MM.1S (cell line): ENCODE results near the gene CDS2.

Experiments used
- DNase-seq: peaks from one replicate; pipeline ENCODE4 v3.0.0-alpha.2; 2015
- H2AFZ ChIP-seq: fragments of 300-600 bp; sonication (generic); 2 replicates; pipeline ENCODE4 v1.6.0; 2016; ENCODE audit warnings: antibody characterized with exemption, low read length
- H3F3A ChIP-seq: fragments of 300-600 bp; sonication (generic); 2 replicates; pipeline ENCODE4 v1.6.1; 2016; ENCODE audit warnings: mild to moderate bottlenecking, antibody characterized with exemption, low read length, moderate library complexity, mixed read lengths; ENCODE audit not compliant: insufficient read depth
- H3K27ac ChIP-seq: fragments of 300-600 bp; sonication (generic); 2 replicates; pipeline ENCODE4 v1.5.1; 2016; ENCODE audit warnings: mild to moderate bottlenecking, low read length
- H3K27me3 ChIP-seq: fragments of 300-600 bp; sonication (generic); replicated peaks from 2 replicates; pipeline ENCODE4 v1.6.0; 2016; ENCODE audit warnings: low read length; ENCODE audit not compliant: insufficient read depth
- H3K36me3 ChIP-seq: fragments of 300-600 bp; sonication (generic); replicated peaks from 2 replicates; pipeline ENCODE4 v1.6.1; 2016; ENCODE audit warnings: mild to moderate bottlenecking, low read length, mixed read lengths; ENCODE audit not compliant: insufficient read depth
- H3K4me1 ChIP-seq: fragments of 300-600 bp; sonication (generic); 2 replicates; pipeline ENCODE4 v1.6.1; 2016; ENCODE audit warnings: low read length, mixed read lengths
- H3K4me2 ChIP-seq: fragments of 300-600 bp; sonication (generic); 2 replicates; pipeline ENCODE4 v1.6.0; 2016; ENCODE audit warnings: low read depth, low read length
- H3K4me3 ChIP-seq: fragments of 300-600 bp; sonication (generic); 2 replicates; pipeline ENCODE4 v1.5.1; 2016; ENCODE audit warnings: low read length, mixed read lengths
- H3K79me2 ChIP-seq: fragments of 300-600 bp; sonication (generic); 2 replicates; pipeline ENCODE4 v1.6.1; 2016; ENCODE audit warnings: mixed run types, low read length, mixed read lengths
- H3K9ac ChIP-seq: fragments of 300-600 bp; sonication (generic); 2 replicates; pipeline ENCODE4 v1.6.1; 2016; ENCODE audit warnings: low read length, mixed read lengths
- H3K9me2 ChIP-seq: fragments of 300-600 bp; sonication (generic); replicated peaks from 2 replicates; pipeline ENCODE4 v1.6.1; 2016; ENCODE audit warnings: mild to moderate bottlenecking, low read length, mixed read lengths; ENCODE audit not compliant: insufficient read depth
- H3K9me3 ChIP-seq: fragments of 300-600 bp; sonication (generic); replicated peaks from 2 replicates; pipeline ENCODE4 v1.6.1; 2016; ENCODE audit warnings: mild to moderate bottlenecking, low read length, mixed read lengths; ENCODE audit not compliant: insufficient read depth
- H4K20me1 ChIP-seq: fragments of 300-600 bp; sonication (generic); 2 replicates; pipeline ENCODE4 v1.6.1; 2016; ENCODE audit warnings: mild to moderate bottlenecking, low read length, moderate library complexity, mixed read lengths; ENCODE audit not compliant: insufficient read depth
- CTCF ChIP-seq: fragments of 300-600 bp; sonication (generic); IDR thresholded peaks from 2 replicates; pipeline ENCODE4 v1.5.1; 2016; ENCODE audit warnings: antibody characterized with exemption, low read length, mixed read lengths
- EZH2 ChIP-seq: fragments of 300-600 bp; sonication (generic); optimal IDR thresholded peaks from 2 replicates; pipeline ENCODE3; 2017; ENCODE audit warnings: low read depth, mild to moderate bottlenecking, antibody characterized with exemption, low read length, mixed read lengths
- EZH2phosphoT487 ChIP-seq: fragments of 300-600 bp; sonication (generic); IDR thresholded peaks from 2 replicates; pipeline ENCODE4 v1.6.1; 2018; ENCODE audit warnings: antibody characterized with exemption, low read length

The CDS2 gene

GRCh38 chr20:5113615-5113986, 13.2 kb upstream of the CDS2 start:
- Histone ChIP-seq H3K4me2 (peak overlapping the region; percentile 91), H3K27ac (peak overlapping the region; percentile 90), H4K20me1 (peaks cover 15% of the 10 kb centered on the region), H3K9me3 (no peaks in the 10 kb centered on the region), H3F3A (peaks cover 62% of the 10 kb centered on the region), H2AFZ (peak overlapping the region; percentile 63), H3K4me1 (peaks cover 39% of the 10 kb centered on the region), H3K9me2 (no peaks in the 10 kb centered on the region), H3K36me3 (peaks cover 9% of the 10 kb centered on the region; the same call in 1 of the 2 replicates), H3K9ac (peak overlapping the region; percentile 78), H3K27me3 (no peaks in the 10 kb centered on the region), H3K4me3 (peak overlapping the region; percentile 83), H3K79me2 (peaks cover 59% of the 10 kb centered on the region)
- TF ChIP-seq EZH2phosphoT487: no peak
- no peak for TF ChIP-seq EZH2
- no peak for TF ChIP-seq CTCF
- no peak for DNase-seq

- Histone ChIP-seq H3F3A (peaks cover 65% of the 10 kb centered on the region), H3K79me2 (peaks cover 62% of the 10 kb centered on the region), H3K27me3 (no peaks in the 10 kb centered on the region), H3K9me2 (no peaks in the 10 kb centered on the region), H2AFZ (no peak overlapping the region), H3K27ac (peak overlapping the region; percentile 90; the same call in 1 of the 2 replicates), H3K9ac (peak overlapping the region; percentile 24; the same call in 1 of the 2 replicates), H3K9me3 (no peaks in the 10 kb centered on the region), H4K20me1 (peaks cover 15% of the 10 kb centered on the region), H3K4me2 (peak overlapping the region; percentile 91), H3K36me3 (peaks cover 9% of the 10 kb centered on the region; the same call in 1 of the 2 replicates), H3K4me1 (peaks cover 39% of the 10 kb centered on the region), H3K4me3 (no peak overlapping the region)
- no peak for DNase-seq
- TF ChIP-seq EZH2: no peak
- TF ChIP-seq CTCF: no peak
- TF ChIP-seq EZH2phosphoT487: no peak
Observed at GRCh38 chr20:5114403-5114802, 12.4 kb upstream of the CDS2 start.

GRCh38 chr20:5116875-5117274, 9.9 kb upstream of the CDS2 start:
- DNase-seq: no peak

More at GRCh38 chr20:5116875-5117274, 9.9 kb upstream of the CDS2 start:
- Histone ChIP-seq H3K27ac (peak overlapping the region; percentile 90; the same call in 1 of the 2 replicates), H2AFZ (no peak overlapping the region), H3F3A (peaks cover 72% of the 10 kb centered on the region), H3K4me2 (peak overlapping the region; percentile 91), H3K9ac (peak overlapping the region; percentile 97; the same call in 1 of the 2 replicates), H4K20me1 (peaks cover 15% of the 10 kb centered on the region), H3K9me2 (no peaks in the 10 kb centered on the region), H3K36me3 (peaks cover 9% of the 10 kb centered on the region; the same call in 1 of the 2 replicates), H3K4me1 (peaks cover 39% of the 10 kb centered on the region), H3K4me3 (peak overlapping the region; percentile 98), H3K9me3 (no peaks in the 10 kb centered on the region), H3K79me2 (peaks cover 61% of the 10 kb centered on the region), H3K27me3 (no peaks in the 10 kb centered on the region)
- TF ChIP-seq EZH2 (no peak), EZH2phosphoT487 (no peak), CTCF (no peak)
